Hematopoietic multipotent progenitor cell (in vitro differentiated cells): Measurements from ENCODE around the gene MMP11. TPM values are rescaled to one million over a fixed set of nuclear protein-coding genes. Genes with fewer than 3 reads are reported as not detected.

Source experiments
- DNase-seq, 3 donors: peaks; one replicate each; pipeline ENCODE4 v3.0.0-alpha.2; 2011 to 2015; ENCODE audit warnings: low read depth in 2 of 3, low spot score in 2 of 3
- total RNA-seq: library from RNA; depleted of rRNA; stranded (reverse); fragments of >200 nt; gene quantifications from one replicate; pipeline ENCODE4 v1.2.3, GENCODE V29; 2012

The MMP11 gene
- total RNA-seq, 1 donor, result 3.2 TPM

DNA sequence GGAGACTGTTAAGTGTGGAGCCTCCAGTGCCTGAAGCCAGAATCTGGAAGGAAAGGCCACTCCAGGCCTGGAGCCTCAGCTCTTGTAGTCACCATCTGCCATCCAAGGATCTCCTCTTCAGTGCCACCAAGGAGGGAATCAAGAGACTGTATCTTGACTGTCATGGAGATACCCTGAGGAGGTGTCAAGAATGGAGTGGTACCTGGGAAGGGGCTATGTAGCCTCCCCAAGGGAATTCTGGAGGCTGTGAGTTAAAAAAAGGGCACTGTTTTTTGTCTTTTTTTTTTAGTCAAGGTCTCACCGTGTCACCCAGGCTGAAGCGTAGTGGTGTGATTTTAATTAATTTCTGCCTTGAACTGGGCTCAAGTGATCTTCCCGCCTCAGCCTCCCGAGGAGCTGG lies 13.1 kb upstream of the MMP11 start:
- no peak for DNase-seq

DNA sequence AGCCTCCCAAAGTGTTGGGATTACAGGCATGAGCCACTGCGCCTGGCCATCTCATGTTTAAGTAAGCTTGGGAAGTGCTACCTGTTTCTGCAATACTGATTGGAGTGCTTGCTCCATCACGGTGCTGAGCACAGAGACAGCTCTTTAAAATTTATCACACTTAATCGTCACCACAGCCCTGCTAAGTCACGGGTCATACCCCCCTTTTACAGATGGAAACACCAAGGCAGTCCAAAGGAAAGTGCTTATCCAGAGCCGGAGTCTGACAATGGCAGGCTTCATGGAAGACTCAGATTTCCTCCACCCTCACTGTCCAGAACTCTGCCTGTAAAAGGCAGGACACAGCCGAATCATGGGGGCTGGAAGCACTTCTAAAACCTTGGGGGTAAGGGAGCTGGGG lies 12.6 kb upstream of the MMP11 start:
- DNase-seq, result no peak

DNA sequence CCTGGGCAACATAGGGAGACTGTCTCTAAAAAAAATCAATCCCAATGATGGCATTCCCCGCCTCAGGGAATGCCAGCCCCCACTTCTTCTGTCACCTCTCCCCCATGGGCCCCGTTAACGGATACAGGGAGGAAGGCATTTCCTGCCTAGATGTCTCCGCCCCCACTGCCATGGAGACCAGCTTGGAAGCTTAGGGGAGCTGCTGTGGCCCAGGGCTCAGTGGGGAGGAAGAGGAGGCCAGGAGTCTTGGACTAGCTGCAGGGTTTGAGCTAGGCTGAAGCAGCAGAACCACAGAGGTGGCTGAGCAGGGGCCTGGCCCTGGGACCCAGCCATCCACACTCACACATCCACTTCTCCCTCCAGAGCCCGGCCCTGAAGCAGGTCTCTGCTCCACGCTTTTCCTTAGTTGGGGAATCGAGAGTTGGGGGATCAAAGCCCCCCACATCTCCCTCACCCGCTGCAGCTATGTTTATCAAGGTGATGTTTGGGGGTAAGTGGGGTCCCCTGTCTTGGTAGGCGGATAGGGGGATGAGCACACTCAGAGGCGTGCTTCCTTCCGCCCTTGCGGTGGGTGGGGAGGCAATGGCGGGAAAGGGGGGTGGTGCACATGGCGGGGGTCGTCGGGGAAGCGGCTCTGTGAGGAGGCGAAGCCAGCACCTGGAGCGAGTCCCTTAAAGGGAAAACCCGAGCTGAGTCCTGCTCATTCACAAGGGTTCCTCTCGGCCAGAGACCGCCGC lies 9.6 kb upstream of the MMP11 start, which contains the start of gene C22orf15:
C22orf15 (plus strand) TSS at position 149 of the 737 bp plus-strand sequence; CDS start at position 466, 317 bp downstream.
- no peak for DNase-seq

DNA sequence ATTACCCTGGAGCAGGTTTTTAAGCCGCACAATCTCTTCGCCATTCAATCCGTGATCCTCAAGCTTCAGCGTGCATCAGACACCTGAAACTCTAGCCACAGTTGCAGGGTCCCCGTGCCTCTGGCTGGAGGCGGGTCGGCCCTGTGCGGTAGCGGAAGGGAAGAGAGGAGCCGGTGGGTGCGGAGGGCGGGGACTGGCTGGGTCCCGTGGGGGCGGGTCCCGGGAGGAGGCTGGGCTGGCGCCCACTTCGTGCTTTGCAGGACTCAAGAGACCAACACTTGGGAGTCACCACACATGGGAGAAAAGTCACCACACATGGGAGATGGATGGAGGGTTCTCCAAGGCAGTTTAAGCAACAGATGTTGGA lies 9.1 kb upstream of the MMP11 start:
- DNase-seq, result no peak

DNA sequence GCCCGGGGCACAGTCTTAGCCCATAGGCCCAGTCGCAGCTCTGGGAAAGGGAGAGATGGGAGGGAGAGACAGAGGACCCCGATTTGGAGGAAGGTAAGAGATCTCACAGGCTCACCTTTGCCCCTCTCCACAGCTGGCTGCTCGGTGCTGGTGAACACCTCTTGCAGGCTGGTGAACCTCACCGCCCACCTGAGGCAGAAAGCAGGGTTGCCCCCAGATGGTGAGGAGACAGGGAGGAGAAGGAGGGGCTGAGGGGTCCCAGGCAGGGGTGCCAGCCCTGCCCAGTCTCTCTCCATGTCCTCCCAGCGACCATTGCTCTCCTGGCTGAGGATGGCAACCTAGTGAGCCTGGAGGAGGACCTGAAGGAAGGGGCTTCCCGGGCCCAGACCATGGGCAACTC lies 8.7 kb upstream of the MMP11 start:
- DNase-seq, result no peak

DNA sequence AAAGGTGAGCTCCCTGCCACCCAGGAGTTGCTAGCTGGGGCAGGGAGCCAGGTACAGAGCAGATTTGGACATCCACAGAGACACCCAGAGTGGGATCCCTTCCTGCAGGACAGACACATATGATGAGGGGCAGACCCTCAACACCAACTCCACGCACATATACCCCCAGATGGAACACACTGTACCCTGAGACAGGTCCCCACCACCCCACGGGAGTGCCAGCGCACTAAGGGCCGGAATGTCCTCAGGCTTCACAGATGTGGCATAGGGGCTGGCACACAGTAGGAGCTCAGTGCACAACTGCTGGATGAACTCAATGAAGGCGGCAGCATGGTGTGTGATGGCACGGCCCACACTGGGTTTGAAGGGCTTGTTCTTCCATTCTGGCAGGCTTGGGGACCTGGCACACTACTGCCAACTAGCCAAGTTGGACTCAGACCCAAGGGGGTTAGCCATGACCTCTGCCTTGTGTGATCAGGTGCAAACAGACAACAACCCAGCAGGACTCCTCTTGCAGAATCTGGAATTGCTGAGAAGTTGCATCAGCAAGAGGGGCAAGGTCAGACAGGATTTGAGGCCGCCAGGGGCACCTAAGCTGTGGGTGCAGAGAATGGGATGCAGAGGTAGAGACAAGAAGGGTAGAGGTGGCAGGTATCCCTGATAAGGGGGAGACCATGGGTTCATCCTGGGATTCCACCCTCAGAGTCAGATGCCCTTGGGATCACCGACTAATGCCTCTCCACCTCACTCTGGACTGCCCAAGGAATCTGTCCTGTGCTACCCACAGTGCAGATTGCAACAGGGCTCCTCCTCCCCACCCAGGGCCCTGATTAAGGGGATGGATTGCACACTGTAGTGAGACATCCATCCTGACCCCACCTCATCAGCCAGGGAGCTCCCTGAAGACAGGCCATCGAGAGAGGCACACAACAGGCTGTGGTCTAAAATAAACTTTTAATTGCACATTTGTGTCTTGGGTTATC lies 7.5 kb upstream of the MMP11 start:
- DNase-seq, result no peak

DNA sequence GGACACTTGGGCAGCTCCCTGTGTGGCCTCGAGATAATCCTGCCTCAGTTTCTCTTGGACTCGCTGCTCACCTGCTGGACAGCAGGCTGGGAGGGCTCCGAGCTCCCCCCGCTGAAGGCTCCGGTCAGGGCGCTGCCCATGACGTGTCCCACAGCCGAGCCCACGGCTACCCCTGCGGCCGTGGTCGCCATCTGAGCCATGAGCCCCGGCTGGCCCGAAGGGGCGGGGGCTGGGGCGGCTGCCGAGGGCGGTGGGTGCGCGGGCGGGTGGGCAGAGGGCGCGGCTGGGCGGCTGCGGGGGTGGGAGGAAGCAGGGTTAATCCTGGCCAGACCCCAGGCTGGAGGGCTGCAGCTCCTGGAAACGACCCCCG lies 5.4 kb upstream of the MMP11 start:
- DNase-seq, result no peak

DNA sequence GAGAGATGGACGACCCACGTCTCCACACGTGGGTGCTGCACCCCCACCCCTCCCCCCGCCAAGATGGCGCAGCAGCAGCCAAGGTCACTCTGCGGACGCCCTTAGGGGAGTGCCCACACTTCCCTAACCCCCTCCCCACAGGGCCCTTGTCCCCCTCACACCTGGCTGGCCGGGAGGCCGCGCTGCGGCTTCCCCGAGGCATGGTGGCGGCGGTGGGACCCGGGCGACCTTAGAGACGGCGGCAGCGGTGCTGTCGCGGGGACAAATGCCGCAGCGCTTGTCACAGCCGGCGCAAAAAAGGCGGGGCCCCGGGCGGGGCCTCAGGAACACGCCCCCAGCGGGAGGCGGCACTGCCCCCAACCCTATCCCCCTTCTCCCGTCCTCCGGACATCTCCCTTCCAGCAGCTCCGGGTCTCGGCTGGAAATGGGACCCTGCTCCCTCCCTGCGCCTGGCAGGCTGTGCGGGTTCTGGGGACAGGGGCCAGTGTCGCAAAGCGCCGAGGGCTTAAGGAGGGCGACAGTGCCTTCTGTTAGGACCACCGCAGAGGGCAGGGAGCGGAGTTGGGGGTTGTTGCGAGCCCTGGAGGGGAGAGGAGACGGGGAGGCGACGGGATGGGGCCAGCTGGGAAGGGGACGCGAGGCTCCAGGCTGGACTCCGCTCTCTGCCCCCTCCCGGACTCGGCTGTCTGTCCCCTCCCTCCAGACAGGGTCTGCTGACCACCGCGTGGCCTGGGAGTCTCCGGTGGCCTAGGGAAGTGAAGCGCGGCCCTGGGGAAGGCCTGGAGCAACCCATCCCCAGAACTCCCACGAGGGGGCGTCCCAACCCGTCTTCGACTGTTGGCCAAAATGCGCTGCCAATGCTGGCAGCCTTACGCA lies 4.7 kb upstream of the MMP11 start, which contains the start of gene CHCHD10:
CHCHD10 (minus strand) TSS at position 300 of the 876 bp plus-strand sequence; CDS start at position 202, 98 bp downstream.
- DNase-seq, result peak; percentile 44 to 82 (median 81)

DNA sequence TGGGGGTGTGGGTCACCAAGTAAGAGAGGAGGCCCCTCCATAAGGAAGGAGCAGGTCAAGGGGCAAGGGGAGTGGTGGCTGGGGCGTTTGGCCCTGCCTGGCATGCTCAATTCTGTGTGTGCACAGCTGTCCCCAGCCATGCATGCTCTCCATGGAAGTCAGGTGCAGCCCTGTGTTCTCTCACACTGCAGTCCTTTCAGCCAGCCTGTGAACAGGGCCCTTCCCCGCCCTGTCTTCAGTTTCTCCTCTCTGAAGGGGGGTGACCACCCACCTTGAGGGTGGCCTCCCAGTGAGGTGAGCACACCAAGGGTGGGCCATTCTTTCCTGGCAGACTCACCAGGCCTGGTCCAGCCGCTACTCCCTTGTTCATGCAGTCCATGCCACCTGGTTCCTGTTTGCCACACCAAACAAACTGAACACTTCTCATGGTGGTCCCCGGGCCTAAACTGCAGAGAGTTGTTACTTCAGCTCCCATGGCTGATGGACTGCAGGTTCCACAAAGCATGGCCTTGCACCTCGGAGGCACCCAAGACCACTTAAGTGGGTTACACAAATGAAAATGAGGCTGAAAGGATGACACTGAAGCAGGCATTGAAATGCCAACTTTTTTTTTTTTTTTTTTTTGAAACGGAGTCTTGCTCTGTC lies 3.2 kb upstream of the MMP11 start:
- no peak for DNase-seq

DNA sequence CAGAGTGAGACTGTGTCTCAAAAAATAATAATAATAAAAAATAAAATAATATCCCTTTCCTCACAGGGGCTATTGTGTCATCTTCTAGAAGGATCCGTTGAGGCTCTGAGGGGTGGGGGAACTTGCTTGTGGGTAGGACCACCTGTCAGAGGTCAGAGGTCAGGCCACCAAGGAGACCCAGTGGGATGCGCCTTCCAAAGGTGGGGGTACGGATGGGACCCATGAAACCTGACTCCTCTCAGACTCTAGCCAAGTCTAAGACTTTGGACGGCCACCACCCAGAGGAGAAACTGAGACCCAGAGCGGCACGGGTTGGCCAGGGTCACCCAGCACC lies 367 bp upstream of the MMP11 start:
- DNase-seq, result no peak

DNA sequence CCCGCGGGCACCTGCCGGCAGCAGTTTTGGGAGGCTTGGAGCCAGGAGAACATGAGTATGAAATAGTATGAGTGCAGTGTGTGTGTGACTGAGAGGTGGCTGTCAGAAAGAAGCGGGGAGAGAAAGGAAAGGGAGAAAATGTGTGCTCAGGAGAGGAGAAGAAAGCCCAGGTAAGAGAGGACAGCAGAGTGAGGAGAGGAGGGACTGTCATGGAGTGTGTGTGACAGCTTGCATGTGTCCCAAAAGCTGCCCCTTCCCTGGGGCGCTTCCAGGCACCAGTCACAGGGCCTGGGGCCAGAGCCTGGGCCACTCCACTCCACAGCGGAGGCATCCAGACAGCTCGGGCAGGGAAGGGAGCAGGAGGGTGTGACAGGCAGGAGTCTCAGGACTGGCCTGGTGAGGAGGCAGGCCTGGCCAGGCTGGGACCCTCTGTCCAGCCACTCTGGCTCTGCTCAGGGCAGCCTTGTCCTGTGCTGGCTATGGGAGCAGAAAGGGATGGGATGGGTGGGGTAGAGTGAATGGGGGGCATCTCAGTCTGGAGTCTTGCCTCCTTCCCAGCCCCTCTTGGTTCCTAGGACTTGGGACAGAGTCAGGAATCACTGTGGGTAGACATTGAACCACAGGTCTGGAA lies 949 bp downstream of the MMP11 start:
- no peak for DNase-seq

DNA sequence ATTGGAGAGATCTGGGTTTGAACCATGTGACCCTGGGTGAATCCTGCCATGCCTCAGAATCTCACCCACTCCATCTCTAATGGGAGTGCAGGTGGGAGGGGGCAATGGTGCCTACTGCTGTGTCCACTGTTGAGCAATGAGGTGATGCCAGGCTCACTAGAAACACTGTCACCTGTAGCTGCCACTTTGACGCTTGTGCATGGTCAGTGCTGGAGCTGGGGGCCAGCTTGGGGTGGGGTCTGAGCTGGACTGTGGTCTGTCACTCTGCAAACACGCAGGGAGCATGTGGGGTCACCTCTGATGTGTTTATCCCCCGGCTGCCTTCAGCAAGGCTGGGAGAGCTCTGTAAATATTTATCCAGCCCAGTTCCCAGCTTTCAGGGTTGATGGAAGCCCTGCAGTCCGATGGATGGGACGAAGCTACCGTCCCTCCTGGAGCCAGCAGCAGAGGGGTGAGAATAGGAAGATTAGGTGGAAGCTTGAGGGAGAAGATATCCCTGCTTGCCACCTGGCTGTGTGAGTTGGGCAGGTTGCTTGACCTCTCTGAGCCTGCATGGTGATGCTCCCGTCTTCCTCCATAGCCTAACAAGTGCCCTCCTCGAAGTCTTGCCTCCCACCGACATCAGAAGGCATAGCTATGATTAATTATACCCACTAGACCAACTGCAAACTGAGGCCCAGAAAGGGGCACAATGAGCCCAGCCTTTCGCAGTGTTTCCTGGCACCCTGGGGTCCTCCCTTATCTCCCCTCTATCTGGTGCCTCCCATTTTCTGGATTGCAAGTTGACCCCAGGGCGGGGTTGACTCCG lies 1.7 kb downstream of the MMP11 start:
- no peak for DNase-seq

DNA sequence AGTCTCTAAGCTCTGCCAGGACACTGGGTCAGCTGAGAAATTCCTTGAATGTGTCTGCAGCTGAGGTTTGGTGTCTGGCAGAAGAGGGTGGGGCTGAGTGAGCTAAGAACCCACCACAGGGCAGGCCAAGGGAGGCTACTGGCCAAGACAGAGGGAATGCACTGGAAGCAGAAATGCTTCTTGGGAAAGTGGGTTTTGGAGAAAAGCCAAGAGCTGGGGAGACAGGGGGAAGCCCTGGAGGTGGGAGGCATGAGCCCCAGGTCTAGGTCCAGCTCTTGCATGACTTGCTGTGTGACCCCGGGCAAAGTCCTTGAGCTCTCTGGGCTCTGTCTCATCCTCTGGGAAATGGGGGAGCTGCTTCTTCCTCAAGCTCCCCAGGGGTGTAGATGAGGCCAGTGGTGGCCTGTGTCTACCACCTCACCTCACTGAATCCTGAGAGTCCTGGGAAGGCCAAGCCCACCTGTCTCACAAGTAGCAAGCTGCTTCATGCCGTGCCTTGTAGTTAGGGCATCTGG lies 2.3 kb downstream of the MMP11 start:
- no peak for DNase-seq

DNA sequence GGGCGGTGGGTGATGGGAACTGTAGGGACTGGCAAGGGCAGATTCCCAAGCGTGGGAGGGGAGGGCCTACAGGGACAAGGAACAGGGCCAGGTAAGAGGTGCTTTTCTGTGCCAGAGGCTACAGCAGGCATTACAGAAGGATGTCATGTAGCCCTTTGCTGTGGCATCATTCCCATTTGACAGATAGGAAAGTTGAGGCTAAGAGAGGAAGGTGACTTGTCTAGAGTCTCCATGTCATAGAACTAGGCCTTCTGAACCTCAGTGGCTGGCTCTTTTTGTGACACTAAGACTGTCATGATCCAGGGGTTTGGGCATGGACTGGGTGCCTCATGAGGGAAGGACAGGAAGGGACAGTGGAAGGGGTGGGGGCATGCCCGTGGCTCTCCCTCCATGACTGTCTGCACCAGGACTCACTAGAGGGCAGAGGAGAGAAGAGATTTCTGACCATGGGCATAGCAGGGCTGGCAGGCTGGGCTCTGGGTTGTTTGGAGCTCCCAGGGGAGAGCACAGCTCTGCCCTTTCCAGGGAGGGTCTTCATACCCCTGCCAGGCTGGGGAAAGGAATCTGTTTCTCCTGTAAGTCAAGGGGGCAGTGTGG lies 3.2 kb downstream of the MMP11 start:
- DNase-seq, result no peak

DNA sequence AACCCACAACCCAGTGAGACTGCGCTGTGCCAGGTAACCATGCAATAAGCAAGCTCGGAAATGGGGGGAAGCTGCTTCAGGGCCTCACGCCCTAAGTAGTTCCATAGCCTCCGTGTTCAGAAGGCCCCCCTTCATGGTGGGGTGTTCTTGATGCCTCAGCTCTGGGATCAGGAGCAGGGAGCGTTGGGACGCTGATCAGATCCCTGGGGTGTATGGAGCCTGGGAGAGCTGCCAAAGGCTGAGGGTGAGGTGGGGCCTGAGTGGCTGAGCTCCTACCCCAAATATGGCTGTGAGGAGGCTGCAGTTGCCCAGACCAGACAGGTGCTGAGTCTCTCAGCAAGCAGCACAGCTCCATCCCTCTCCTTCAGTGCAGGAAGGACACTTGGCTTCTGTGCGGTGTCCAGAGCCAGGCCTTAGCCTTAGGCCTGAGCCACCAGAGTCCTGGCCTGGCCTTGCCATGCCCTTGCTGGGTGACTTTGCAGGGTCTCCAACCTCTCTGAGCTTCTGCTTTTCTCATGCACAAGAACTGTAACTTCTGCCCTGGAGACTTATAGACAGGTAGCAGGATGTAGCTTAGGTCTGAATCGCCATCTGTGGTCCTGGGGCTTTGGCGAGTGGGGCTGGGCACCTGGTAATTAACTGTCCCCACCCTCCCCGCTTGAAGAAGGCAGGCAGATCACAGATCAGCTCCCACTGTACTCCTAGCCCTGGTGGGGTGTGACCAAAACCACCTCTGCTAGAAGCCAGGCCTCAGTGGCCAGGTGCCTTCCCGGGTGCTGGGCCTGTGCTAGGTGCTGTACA lies 5.3 kb downstream of the MMP11 start:
- no peak for DNase-seq

DNA sequence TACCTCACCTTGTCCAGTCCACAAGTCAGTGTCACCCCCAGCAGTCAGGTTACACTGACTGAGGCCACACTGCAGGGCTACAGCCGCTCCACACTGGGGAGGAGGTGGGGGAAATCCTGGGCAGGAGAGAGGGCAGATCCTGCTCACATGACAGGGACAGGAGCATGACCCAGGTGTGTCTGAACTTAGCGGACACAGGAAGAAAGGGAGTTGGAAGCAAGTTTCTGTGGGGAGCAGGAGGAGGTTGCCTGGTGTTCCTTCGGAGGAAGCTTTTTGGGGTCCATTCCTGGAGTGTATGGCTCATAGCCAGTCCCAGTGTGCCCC lies 5.9 kb downstream of the MMP11 start:
- no peak for DNase-seq

DNA sequence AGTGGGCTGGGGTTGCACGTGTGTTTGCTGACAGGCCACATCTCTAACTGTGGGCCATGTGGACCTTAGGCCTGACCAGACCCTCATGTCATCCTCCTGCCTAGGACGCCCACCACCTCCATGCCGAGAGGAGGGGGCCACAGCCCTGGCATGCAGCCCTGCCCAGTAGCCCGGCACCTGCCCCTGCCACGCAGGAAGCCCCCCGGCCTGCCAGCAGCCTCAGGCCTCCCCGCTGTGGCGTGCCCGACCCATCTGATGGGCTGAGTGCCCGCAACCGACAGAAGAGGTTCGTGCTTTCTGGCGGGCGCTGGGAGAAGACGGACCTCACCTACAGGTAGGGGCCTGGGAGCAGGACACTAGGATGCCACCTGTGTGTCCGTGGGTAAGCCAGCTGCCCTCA lies 6.4 kb downstream of the MMP11 start:
- DNase-seq, result no peak

DNA sequence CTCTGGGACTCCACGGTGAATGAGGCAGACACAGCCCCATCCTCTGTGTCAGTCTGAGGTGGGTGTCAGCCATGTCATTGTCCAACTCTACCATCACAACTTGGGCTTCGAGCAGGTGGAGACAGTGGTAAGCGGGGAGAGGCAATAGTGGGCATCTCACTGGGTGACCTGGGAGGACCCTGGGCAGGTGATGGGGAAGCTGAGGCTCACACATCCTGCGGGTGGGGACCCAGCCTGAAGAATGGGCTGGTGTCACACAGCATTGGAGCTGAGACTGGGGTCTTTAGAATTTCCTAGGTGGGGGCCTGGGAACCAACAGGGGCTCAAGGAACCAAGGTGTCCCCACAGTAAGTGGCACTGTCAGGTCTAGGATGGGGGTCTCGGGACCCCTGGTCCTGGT lies 7.1 kb downstream of the MMP11 start:
- no peak for DNase-seq
